GM23338 (cell line): ENCODE data around the gene GRIK1. TPM values are rescaled to one million over a fixed set of nuclear protein-coding genes. Genes with fewer than 3 reads are reported as not detected.

Source experiments
- ATAC-seq: fragments of 200-7000 bp; cut with Tn5 transposase; 3 replicates; pipeline ENCODE4 v1.9.1; 2020
- DNase-seq: peaks from one replicate; pipeline ENCODE4 v3.0.0-alpha.2; 2015; ENCODE audit warnings: low spot score
- H2AFZ ChIP-seq: fragments of 200-600 bp; sonication (generic); 2 replicates; pipeline ENCODE4 v1.8.0; 2016; ENCODE audit warnings: antibody characterized with exemption, mild to moderate bottlenecking, moderate library complexity
- H3F3A ChIP-seq: fragments of 200-600 bp; sonication (generic); replicated peaks from 2 replicates; pipeline ENCODE4 v1.8.0; 2017; ENCODE audit warnings: antibody characterized with exemption, mixed run types, low read depth
- H3K27ac ChIP-seq: fragments of 200-600 bp; sonication (generic); 2 replicates; pipeline ENCODE4 v1.6.1; 2016; ENCODE audit warnings: low read depth
- H3K27me3 ChIP-seq: fragments of 200-600 bp; sonication (generic); 2 replicates; pipeline ENCODE4 v1.8.0; 2016; ENCODE audit warnings: mild to moderate bottlenecking, mixed run types, moderate library complexity; ENCODE audit not compliant: insufficient read depth
- H3K36me3 ChIP-seq: fragments of 200-600 bp; sonication (generic); 2 replicates; pipeline ENCODE4 v1.8.0; 2016; ENCODE audit warnings: mild to moderate bottlenecking; ENCODE audit not compliant: insufficient read depth
- H3K4me1 ChIP-seq: fragments of 200-600 bp; sonication (generic); 2 replicates; pipeline ENCODE4 v1.8.0; 2016; ENCODE audit warnings: mild to moderate bottlenecking, moderate library complexity; ENCODE audit not compliant: insufficient read depth
- H3K4me2 ChIP-seq: fragments of 200-600 bp; sonication (generic); 2 replicates; pipeline ENCODE4 v1.7.1; 2017; ENCODE audit warnings: mixed run types
- H3K4me3 ChIP-seq: fragments of 200-600 bp; sonication (generic); 2 replicates; pipeline ENCODE4 v1.6.1; 2016; ENCODE audit warnings: mixed run types
- H3K79me2 ChIP-seq: fragments of 200-600 bp; sonication (generic); replicated peaks from 2 replicates; pipeline ENCODE4 v1.8.0; 2017; ENCODE audit warnings: mild to moderate bottlenecking; ENCODE audit not compliant: insufficient read depth
- H3K9me2 ChIP-seq: fragments of 200-600 bp; sonication (generic); 2 replicates; pipeline ENCODE4 v1.8.0; 2017; ENCODE audit not compliant: insufficient read depth
- H4K20me1 ChIP-seq: fragments of 200-600 bp; sonication (generic); replicated peaks from 2 replicates; pipeline ENCODE4 v1.8.0; 2017; ENCODE audit warnings: mild to moderate bottlenecking; ENCODE audit not compliant: insufficient read depth
- H3K27ac Mint-ChIP-seq: 2 replicates; pipeline ENCODE4 v1.8.0; 2020; ENCODE audit warnings: inconsistent platforms, mild to moderate bottlenecking, moderate library complexity, mixed read lengths
- H3K27me3 Mint-ChIP-seq: 3 replicates; pipeline ENCODE4 v1.8.0; 2022; ENCODE audit warnings: low read depth, mild to moderate bottlenecking, moderate library complexity, mixed read lengths, inconsistent platforms; ENCODE audit not compliant: insufficient read depth, poor library complexity
- H3K36me3 Mint-ChIP-seq: 3 replicates; pipeline ENCODE4 v1.8.0; 2021; ENCODE audit warnings: low read depth, mild to moderate bottlenecking, inconsistent platforms, moderate library complexity, mixed read lengths
- H3K4me1 Mint-ChIP-seq: 3 replicates; pipeline ENCODE4 v1.8.0; 2020; ENCODE audit warnings: mild to moderate bottlenecking, inconsistent platforms, mixed read lengths
- H3K4me3 Mint-ChIP-seq: 3 replicates; pipeline ENCODE4 v1.8.0; 2021; ENCODE audit warnings: moderate library complexity, mild to moderate bottlenecking, inconsistent platforms, mixed read lengths
- H3K9me3 Mint-ChIP-seq: 3 replicates; pipeline ENCODE4 v1.8.0; 2020; ENCODE audit warnings: moderate library complexity, mild to moderate bottlenecking, inconsistent platforms, mixed read lengths
- CREB1 ChIP-seq: fragments of 250-450 bp; sonication (Bioruptor Pico); IDR thresholded peaks from 2 replicates; pipeline ENCODE4 v1.5.0; 2020; ENCODE audit warnings: low read depth, mild to moderate bottlenecking, moderate library complexity
- CTCF ChIP-seq, 2 experiments: fragments of 200-600 bp in 1 of 2; sonication (generic) in 1 of 2; conservative IDR thresholded peaks; 2 replicates each; pipeline versions ENCODE4 v1.5.1 to v1.6.1; 2016 to 2017; ENCODE audit warnings: antibody characterized with exemption in 2 of 2, low read depth in 2 of 2, mild to moderate bottlenecking in 2 of 2, moderate library complexity in 1 of 2
- ETS1 ChIP-seq: IDR thresholded peaks from 2 replicates; pipeline ENCODE4 v1.6.1; 2016; ENCODE audit warnings: antibody characterized with exemption
- EZH2 ChIP-seq: fragments of 200-600 bp; sonication (generic); IDR thresholded peaks from one replicate; pipeline ENCODE4 v1.8.0; 2017; ENCODE audit warnings: antibody characterized with exemption, mild to moderate bottlenecking, low read depth; ENCODE audit not compliant: unreplicated experiment
- EZH2phosphoT487 ChIP-seq: fragments of 200-600 bp; sonication (generic); IDR thresholded peaks from one replicate; pipeline ENCODE4 v1.8.1; 2018; ENCODE audit warnings: antibody characterized with exemption; ENCODE audit not compliant: unreplicated experiment
- JUNB ChIP-seq: IDR thresholded peaks from one replicate; pipeline ENCODE4 v1.6.1; 2016; ENCODE audit warnings: antibody characterized with exemption; ENCODE audit not compliant: unreplicated experiment
- NANOG ChIP-seq: IDR thresholded peaks from 2 replicates; pipeline ENCODE4 v1.6.1; 2016; ENCODE audit warnings: antibody characterized with exemption, borderline replicate concordance
- POLR2AphosphoS5 ChIP-seq: IDR thresholded peaks from 2 replicates; pipeline ENCODE4 v1.6.1; 2016; ENCODE audit warnings: antibody characterized with exemption, low read depth
- REST ChIP-seq: IDR thresholded peaks from one replicate; pipeline ENCODE4 v1.6.1; 2018; ENCODE audit warnings: antibody characterized with exemption; ENCODE audit not compliant: unreplicated experiment
- STAT1 ChIP-seq: IDR thresholded peaks from one replicate; pipeline ENCODE4 v1.6.1; 2016; ENCODE audit warnings: antibody characterized with exemption; ENCODE audit not compliant: unreplicated experiment
- ZNF114 ChIP-seq: fragments of 250-450 bp; sonication (Bioruptor Pico); IDR thresholded peaks from 2 replicates; pipeline ENCODE4 v1.5.0; 2020; ENCODE audit warnings: mild to moderate bottlenecking, moderate library complexity
- ZNF331 ChIP-seq: fragments of 250-450 bp; sonication (Bioruptor Pico); IDR thresholded peaks from 2 replicates; pipeline ENCODE4 v1.5.0; 2020; ENCODE audit warnings: low read depth, mild to moderate bottlenecking, moderate library complexity
- ZNF462 ChIP-seq: fragments of 250-450 bp; sonication (Bioruptor Pico); IDR thresholded peaks from 2 replicates; pipeline ENCODE4 v1.5.0; 2020; ENCODE audit warnings: mild to moderate bottlenecking, moderate library complexity
- polyA plus RNA-seq: library from polyadenylated mRNA; unstranded; fragments of >200 nt; fragmentation: Nextera tagmentation; extraction: Ambion mirVana; gene quantifications from 2 replicates; pipeline ENCODE4 v1.2.1, GENCODE V29; 2016
- total RNA-seq: library from RNA; depleted of rRNA; stranded (reverse); fragments of >200 nt; shearing (Covaris generic); gene quantifications from 2 replicates; pipeline ENCODE4 v1.2.3, GENCODE V29; 2014

The GRIK1 gene
- total and polyA plus RNA-seq, 2 experiments from 2014 or later, result 0.18 to 0.42 TPM

GRCh38 chr21:29821230-29821629, 118.6 kb downstream of the GRIK1 start:
- Histone ChIP-seq H3K36me3 (no peaks in the 10 kb centered on the region), H2AFZ (no peak overlapping the region), H3K27me3 (no peaks in the 10 kb centered on the region), H3K4me2 (no peak overlapping the region), H3K4me3 (no peak overlapping the region), H3K27ac (no peak overlapping the region), H3K4me1 (peaks cover 18% of the 10 kb centered on the region), H3K9me2 (no peaks in the 10 kb centered on the region), H3F3A (no peaks in the 10 kb centered on the region), H3K79me2 (no peaks in the 10 kb centered on the region), H4K20me1 (no peaks in the 10 kb centered on the region)
- no peak overlapping the region for H3K4me3 Mint-ChIP-seq
- no peak overlapping the region for H3K27ac Mint-ChIP-seq
- no peaks in the 10 kb centered on the region for H3K27me3 Mint-ChIP-seq
- DNase-seq (no peak), ATAC-seq (no peak)
- TF ChIP-seq ZNF331 (CRISPR knock-in tag) (no peak), CREB1 (no peak), NANOG (no peak), ETS1 (no peak), JUNB (no peak), EZH2 (no peak), CTCF (conservative IDR thresholded peaks at IDR 0.05; ENCODE audit: low read depth in 2 of 2) (no peak), ZNF114 (CRISPR knock-in tag) (no peak), POLR2AphosphoS5 (no peak), ZNF462 (CRISPR knock-in tag) (no peak), STAT1 (no peak), REST (no peak), EZH2phosphoT487 (no peak)
- no peaks in the 10 kb centered on the region for H3K36me3 Mint-ChIP-seq
- H3K4me1 Mint-ChIP-seq, result peaks cover 16% of the 10 kb centered on the region
- H3K9me3 Mint-ChIP-seq, result no peaks in the 10 kb centered on the region
